Measurements from ENCODE around the gene MAMDC4. TPM values are rescaled to one million over a fixed set of nuclear protein-coding genes. Genes with fewer than 3 reads are reported as not detected.
"Not testable (repeated sequence)": the region's sequence is repeated elsewhere in the genome, so short reads cannot be mapped to it uniquely, and the experiment has no call there.

Gene MAMDC4
- total and polyA plus RNA-seq, 8 donors, result 1.1 to 317 (median 4.5) TPM

- Histone ChIP-seq H3K36me3 (peaks cover 33 to 36% (median 34%) of the 10 kb centered on the region in 4 donors), H3K9me3 (no peaks in the 10 kb centered on the region), H3K4me1 (peaks cover 21 to 52% (median 46%) of the 10 kb centered on the region in 4 donors), H3K27ac (peak overlapping the region; percentile 88 to 98 (median 96)), H3K4me3 (peak overlapping the region; percentile 72 to 100 (median 94)), H3K27me3 (no peaks in the 10 kb centered on the region)
- intact Hi-C loops (cut with DNase I; ENCODE audit: low total_unique reads), result no loop called here
- peak; percentile 52 to 53 for DNase-seq
- WGBS, 5 donors, result 0 to 2% (median 1%) methylated on average over 13 to 20 of the region's 20 CpGs
- no peak for TF ChIP-seq POLR2A (IDR thresholded peaks at IDR 0.05)
- TF ChIP-seq EP300 (IDR thresholded peaks at IDR 0.05), result no peak
- TF ChIP-seq CTCF (IDR thresholded peaks at IDR 0.05), result no peak
- no peak for TF ChIP-seq POLR2AphosphoS5 (IDR thresholded peaks at IDR 0.05)
Observed at GRCh38 chr9:136865768-136866103, 13.6 kb downstream of the MAMDC4 start.

GRCh38 chr9:136866898-136867421, 14.8 kb downstream of the MAMDC4 start:
- Histone ChIP-seq H3K36me3 (peaks cover 21 to 24% (median 22%) of the 10 kb centered on the region in 4 donors), H3K4me1 (peaks cover 15 to 42% (median 37%) of the 10 kb centered on the region in 4 donors), H3K4me3 (peak overlapping the region; percentile 72 to 100 (median 94)), H3K27ac (peak overlapping the region in 4 of 5 donors; percentile 88 to 98 (median 95))
- WGBS, 5 donors, result 78 to 86% (median 80%) methylated on average over 29 of the region's 29 CpGs
- intact Hi-C loops (cut with DNase I; ENCODE audit: low total_unique reads); H3K9me3 ChIP-seq; DNase-seq; H3K27me3 ChIP-seq: not testable (repeated sequence)

GRCh38 chr9:136867480-136867879, 15.3 kb downstream of the MAMDC4 start:
- peaks cover 15 to 42% (median 36%) of the 10 kb centered on the region in 4 donors for H3K4me1 ChIP-seq
- 96 to 99% (median 97%) methylated on average over 18 of the region's 18 CpGs for WGBS, 5 donors
- DNase-seq, result no peak
- H3K27ac ChIP-seq, result no peak overlapping the region
- peak overlapping the region in 1 of 4 donors; percentile 72 for H3K4me3 ChIP-seq
- intact Hi-C loops (cut with DNase I; ENCODE audit: low total_unique reads), result no loop called here
- H3K9me3 ChIP-seq, result peaks cover 0 to under 1% (median 0%) of the 10 kb centered on the region in 4 donors
- H3K36me3 ChIP-seq, result peaks cover 16 to 19% (median 17%) of the 10 kb centered on the region in 4 donors
- H3K27me3 ChIP-seq, result no peaks in the 10 kb centered on the region
- TF ChIP-seq POLR2A (IDR thresholded peaks at IDR 0.05), result no peak
- no peak for TF ChIP-seq CTCF (IDR thresholded peaks at IDR 0.05)
- TF ChIP-seq EP300 (IDR thresholded peaks at IDR 0.05), result no peak
- no peak for TF ChIP-seq POLR2AphosphoS5 (IDR thresholded peaks at IDR 0.05)

- peaks cover 15 to 41% (median 35%) of the 10 kb centered on the region in 4 donors for H3K4me1 ChIP-seq
- DNase-seq, result no peak
- intact Hi-C loops (cut with DNase I; ENCODE audit: low total_unique reads), result no loop called here
- TF ChIP-seq EP300 (IDR thresholded peaks at IDR 0.05), result no peak
- TF ChIP-seq POLR2AphosphoS5 (IDR thresholded peaks at IDR 0.05), result no peak
- TF ChIP-seq POLR2A (IDR thresholded peaks at IDR 0.05), result no peak
- TF ChIP-seq CTCF (IDR thresholded peaks at IDR 0.05), result no peak
- H3K4me3 ChIP-seq, result no peak overlapping the region
- no peaks in the 10 kb centered on the region for H3K27me3 ChIP-seq
- 96 to 98% (median 98%) methylated on average over 18 of the region's 18 CpGs for WGBS, 5 donors
- H3K9me3 ChIP-seq, result peaks cover 0 to 4% (median 0%) of the 10 kb centered on the region in 4 donors
- H3K27ac ChIP-seq, result no peak overlapping the region
- peaks cover 11 to 14% (median 12%) of the 10 kb centered on the region in 4 donors for H3K36me3 ChIP-seq
Observed at GRCh38 chr9:136867917-136868316, 15.8 kb downstream of the MAMDC4 start.

GRCh38 chr9:136868644-136869043, 16.5 kb downstream of the MAMDC4 start:
- Histone ChIP-seq H3K27ac (no peak overlapping the region), H3K9me3 (peaks cover 0 to 4% (median 0%) of the 10 kb centered on the region in 4 donors), H3K27me3 (no peaks in the 10 kb centered on the region), H3K36me3 (peaks cover 4 to 7% (median 5%) of the 10 kb centered on the region in 4 donors), H3K4me1 (peaks cover 15 to 34% (median 29%) of the 10 kb centered on the region in 4 donors), H3K4me3 (no peak overlapping the region)
- TF ChIP-seq POLR2A (IDR thresholded peaks at IDR 0.05), result no peak
- TF ChIP-seq CTCF (IDR thresholded peaks at IDR 0.05), result no peak
- TF ChIP-seq POLR2AphosphoS5 (IDR thresholded peaks at IDR 0.05), result no peak
- TF ChIP-seq EP300 (IDR thresholded peaks at IDR 0.05), result no peak
- intact Hi-C loops (cut with DNase I; ENCODE audit: low total_unique reads), result no loop called here
- no peak for DNase-seq
- WGBS, 5 donors, result 89 to 96% (median 92%) methylated on average over 9 to 11 of the region's 11 CpGs

- WGBS, 5 donors, result 65 to 73% (median 69%) methylated on average over 2 of the region's 2 CpGs
- H3K4me3 ChIP-seq; H3K9me3 ChIP-seq; H3K27me3 ChIP-seq; H3K27ac ChIP-seq; intact Hi-C loops (cut with DNase I; ENCODE audit: low total_unique reads); DNase-seq; H3K36me3 ChIP-seq: not testable (repeated sequence)
- peaks cover 9 to 24% (median 21%) of the 10 kb centered on the region in 4 donors for H3K4me1 ChIP-seq
Observed at GRCh38 chr9:136869611-136870010, 17.5 kb downstream of the MAMDC4 start.
